CD8-positive, alpha-beta memory T cell (primary cell): ENCODE data around the gene STAT5A. TPM values are rescaled to one million over a fixed set of nuclear protein-coding genes. Genes with fewer than 3 reads are reported as not detected.
"Not testable (repeated sequence)": the region's sequence is repeated elsewhere in the genome, so short reads cannot be mapped to it uniquely, and the experiment has no call there.

Experiments used
- CTCF ChIA-PET: fragments of 350-600 bp; sonication (Branson Sonifier 250); formaldehyde crosslinking; loops from one replicate; lab custom pipeline; 2021; ENCODE audit warnings: antibody characterized with exemption; lab: Charles Lee
- POLR2A ChIA-PET: fragments of 350-600 bp; sonication (Branson Sonifier 250); formaldehyde crosslinking; loops from one replicate; lab custom pipeline; 2021; ENCODE audit warnings: antibody characterized with exemption; lab: Charles Lee
- DNase-seq, 5 donors: peaks; one replicate each; pipeline versions ENCODE4 v3.0.0 to v3.0.0-alpha.2; 2020 to 2022; ENCODE audit warnings: mixed read lengths in 1 of 5
- H3K27ac ChIP-seq: one replicate; pipeline ENCODE4 v1.7.0; 2013; ENCODE audit warnings: low read depth, mild to moderate bottlenecking, low read length, moderate library complexity
- H3K27me3 ChIP-seq: 2 replicates; pipeline ENCODE4 v1.7.0; 2013; ENCODE audit warnings: low read length, mild to moderate bottlenecking; ENCODE audit not compliant: insufficient read depth, poor library complexity, severe bottlenecking
- H3K36me3 ChIP-seq: 2 replicates; pipeline ENCODE4 v1.7.0; 2013; ENCODE audit warnings: mild to moderate bottlenecking, low read length, moderate library complexity; ENCODE audit not compliant: insufficient read depth
- H3K4me1 ChIP-seq: 2 replicates; pipeline ENCODE4 v1.7.0; 2013; ENCODE audit warnings: mild to moderate bottlenecking, low read length, moderate library complexity; ENCODE audit not compliant: insufficient read depth
- H3K4me3 ChIP-seq: 2 replicates; pipeline ENCODE4 v1.7.0; 2013; ENCODE audit warnings: mild to moderate bottlenecking, low read length
- H3K9me3 ChIP-seq: 2 replicates; pipeline ENCODE4 v1.7.0; 2013; ENCODE audit warnings: mild to moderate bottlenecking, low read length
- H3K27ac Mint-ChIP-seq, 8 donors: one replicate each; pipeline ENCODE4 v1.8.0; 2020 to 2021; ENCODE audit warnings: mixed read lengths in 8 of 8, mild to moderate bottlenecking in 6 of 8, inconsistent platforms in 3 of 8, moderate library complexity in 3 of 8
- H3K27me3 Mint-ChIP-seq, 2 donors: one replicate each; pipeline ENCODE4 v1.8.0; 2020 to 2021; ENCODE audit warnings: mixed read lengths in 2 of 2, mild to moderate bottlenecking in 1 of 2, moderate library complexity in 1 of 2
- H3K36me3 Mint-ChIP-seq, 3 donors: one replicate each; pipeline ENCODE4 v1.8.0; 2020 to 2021; ENCODE audit warnings: mixed read lengths in 3 of 3, inconsistent platforms in 1 of 3, mild to moderate bottlenecking in 1 of 3
- H3K4me1 Mint-ChIP-seq, 3 donors: one replicate each; pipeline ENCODE4 v1.8.0; 2020 to 2021; ENCODE audit warnings: mixed read lengths in 3 of 3, inconsistent platforms in 1 of 3, mild to moderate bottlenecking in 1 of 3
- H3K4me3 Mint-ChIP-seq, 7 donors: one replicate each; pipeline ENCODE4 v1.8.0; 2020 to 2021; ENCODE audit warnings: mixed read lengths in 7 of 7, mild to moderate bottlenecking in 6 of 7, moderate library complexity in 4 of 7, inconsistent platforms in 2 of 7
- H3K9me3 Mint-ChIP-seq, 5 donors: one replicate each; pipeline ENCODE4 v1.8.0; 2020 to 2022; ENCODE audit warnings: mixed read lengths in 5 of 5, mild to moderate bottlenecking in 3 of 5, moderate library complexity in 2 of 5, inconsistent platforms in 1 of 5
- polyA plus RNA-seq: library from polyadenylated mRNA; unstranded; fragments of 300-500 nt; fragmentation: Illumina TruSeq; gene quantifications from one replicate; pipeline ENCODE4 v1.2.3, GENCODE V29; 2021
- total RNA-seq, 2 experiments: library from RNA; stranded (reverse); gene quantifications; one replicate each; pipeline ENCODE4 v1.2.3, GENCODE V29; 2021

The STAT5A gene
- total and polyA plus RNA-seq, 3 experiments from 2014 or later, result 90.3 to 263 (median 259) TPM

DNA sequence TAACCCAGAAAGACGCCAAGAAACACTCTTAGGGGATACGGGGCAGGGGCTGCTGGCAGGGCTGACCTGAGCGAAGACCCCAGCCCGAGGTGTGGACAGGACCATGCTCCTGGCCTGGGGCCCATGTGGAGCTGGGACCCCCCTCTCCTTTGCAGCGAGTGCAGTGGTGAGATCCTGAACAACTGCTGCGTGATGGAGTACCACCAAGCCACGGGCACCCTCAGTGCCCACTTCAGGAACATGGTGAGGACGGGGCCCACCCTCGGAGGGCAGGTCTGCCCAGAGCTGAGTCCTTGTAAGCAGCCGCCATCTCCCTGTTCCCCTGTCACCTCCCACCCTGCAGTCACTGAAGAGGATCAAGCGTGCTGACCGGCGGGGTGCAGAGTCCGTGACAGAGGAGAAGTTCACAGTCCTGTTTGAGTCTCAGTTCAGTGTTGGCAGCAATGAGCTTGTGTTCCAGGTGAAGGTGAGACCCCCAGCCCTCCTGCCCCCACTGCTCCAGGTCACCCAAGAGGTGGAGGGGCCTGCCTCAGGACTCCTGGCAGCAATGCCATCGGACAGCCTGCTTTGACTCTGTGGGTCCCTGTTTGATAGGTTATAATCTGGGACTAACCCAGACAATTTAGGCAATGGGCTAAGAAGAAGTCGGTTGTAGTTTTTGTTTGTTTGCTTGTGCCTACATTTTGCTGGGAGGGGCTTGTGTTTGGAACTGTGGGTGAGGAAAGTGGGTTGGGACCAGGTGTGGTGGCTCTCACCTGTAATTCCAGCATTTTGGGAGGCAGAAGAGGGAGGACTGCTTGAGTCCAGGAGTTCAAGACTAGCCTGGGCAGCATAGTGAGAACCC is 16.1 kb downstream of the STAT5A start:
- DNase-seq, result no peak
- H3K4me3 ChIP-seq, result no peak overlapping the region
- POLR2A ChIA-PET, result interaction anchor here (0.5 kb wide), 1 partner anchor 19 kb away, joined by 4 read pairs; no protein-coding TSS in a partner anchor
- H3K9me3 Mint-ChIP-seq, result no peaks in the 10 kb centered on the region
- no peaks in the 10 kb centered on the region for H3K27me3 ChIP-seq
- H3K27ac ChIP-seq, result no peak overlapping the region
- H3K27me3 Mint-ChIP-seq, result no peaks in the 10 kb centered on the region
- H3K27ac Mint-ChIP-seq, result peak overlapping the region in 3 of 8 donors; percentile 12 to 57 (median 43)
- H3K36me3 Mint-ChIP-seq, result peaks cover 2 to 87% (median 20%) of the 10 kb centered on the region in 3 donors
- H3K36me3 ChIP-seq, result peaks cover 36% of the 10 kb centered on the region
- H3K4me1 ChIP-seq, result peaks cover 5% of the 10 kb centered on the region
- no peak overlapping the region for H3K4me3 Mint-ChIP-seq
- H3K9me3 ChIP-seq, result no peaks in the 10 kb centered on the region
- peaks cover 0 to 6% (median 0%) of the 10 kb centered on the region in 3 donors for H3K4me1 Mint-ChIP-seq
- CTCF ChIA-PET, result interaction anchor here (1.0 to 3.5 kb wide), 3 partner anchors 82 to 108 kb away, joined by 3 to 12 read pairs (median 3); no protein-coding TSS in a partner anchor

DNA sequence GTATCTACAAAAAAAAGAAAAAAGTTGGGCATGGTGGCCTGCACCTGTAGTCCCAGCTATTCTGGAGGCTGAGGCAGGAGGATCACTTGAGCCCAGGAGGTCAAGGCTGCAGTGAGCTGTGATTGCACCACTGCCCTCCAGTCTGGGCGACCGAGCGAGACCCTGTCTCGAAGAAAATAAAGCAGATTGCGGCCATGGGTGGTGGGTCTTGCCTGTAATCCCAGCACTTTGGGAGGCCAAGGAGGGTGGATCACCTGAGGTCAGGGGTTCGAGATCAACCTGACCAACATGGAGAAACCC is 16.7 kb downstream of the STAT5A start:
- H3K4me3 ChIP-seq, H3K4me3 Mint-ChIP-seq, H3K27me3 Mint-ChIP-seq, H3K27ac ChIP-seq, H3K27me3 ChIP-seq, H3K9me3 Mint-ChIP-seq, H3K27ac Mint-ChIP-seq, DNase-seq, POLR2A ChIA-PET, H3K9me3 ChIP-seq, H3K4me1 ChIP-seq, H3K4me1 Mint-ChIP-seq: not testable (repeated sequence)
- H3K36me3 ChIP-seq, result peaks cover 41% of the 10 kb centered on the region
- peaks cover 2 to 90% (median 20%) of the 10 kb centered on the region in 3 donors for H3K36me3 Mint-ChIP-seq
- CTCF ChIA-PET, result interaction anchor here (1.1 kb wide), 1 partner anchor 83 kb away, joined by 3 read pairs; no protein-coding TSS in a partner anchor

DNA sequence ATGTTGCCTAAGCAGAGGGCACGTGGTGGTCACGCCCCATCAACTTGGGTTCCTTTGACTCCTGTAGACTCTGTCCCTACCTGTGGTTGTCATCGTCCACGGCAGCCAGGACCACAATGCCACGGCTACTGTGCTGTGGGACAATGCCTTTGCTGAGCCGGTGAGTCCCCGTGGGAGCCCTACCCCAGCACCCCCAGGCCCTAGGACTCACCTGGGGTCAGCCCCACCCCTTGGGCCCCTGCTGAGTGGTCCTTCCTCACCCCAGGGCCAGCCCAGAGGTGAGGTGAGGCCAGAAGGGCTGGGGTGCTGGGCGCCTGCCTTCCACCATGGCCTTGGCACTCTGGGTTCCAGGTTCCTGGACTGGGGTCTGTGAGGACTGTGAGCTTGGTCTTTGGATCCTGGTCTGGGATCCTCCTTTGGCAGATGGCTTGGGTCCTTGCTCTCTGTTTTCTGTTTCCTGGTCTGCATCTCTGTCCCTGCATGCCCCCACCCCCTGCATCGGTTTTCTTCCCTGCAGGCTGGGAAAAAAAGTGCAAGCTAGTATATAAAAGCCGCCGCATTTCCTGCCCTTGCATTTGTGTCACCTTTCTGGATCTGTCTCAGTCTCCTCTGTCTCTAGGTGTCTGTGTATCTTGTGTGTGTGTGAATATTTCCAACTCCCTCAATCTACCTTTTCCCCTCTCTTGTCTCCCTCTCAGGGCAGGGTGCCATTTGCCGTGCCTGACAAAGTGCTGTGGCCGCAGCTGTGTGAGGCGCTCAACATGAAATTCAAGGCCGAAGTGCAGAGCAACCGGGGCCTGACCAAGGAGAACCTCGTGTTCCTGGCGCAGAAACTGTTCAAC is 17.5 kb downstream of the STAT5A start:
- Histone ChIP-seq H3K36me3 (peaks cover 48% of the 10 kb centered on the region), H3K27me3 (no peaks in the 10 kb centered on the region), H3K27ac (no peak overlapping the region), H3K4me1 (peaks cover 5% of the 10 kb centered on the region), H3K9me3 (no peaks in the 10 kb centered on the region), H3K4me3 (no peak overlapping the region)
- peak overlapping the region in 4 of 8 donors; percentile 31 to 78 (median 55) for H3K27ac Mint-ChIP-seq
- peaks cover 1 to 8% (median 2%) of the 10 kb centered on the region in 3 donors for H3K4me1 Mint-ChIP-seq
- no peaks in the 10 kb centered on the region for H3K9me3 Mint-ChIP-seq
- no peaks in the 10 kb centered on the region for H3K27me3 Mint-ChIP-seq
- CTCF ChIA-PET, result interaction anchor here (0.7 kb wide), 1 partner anchor 12 kb away, joined by 3 read pairs; no protein-coding TSS in a partner anchor
- H3K4me3 Mint-ChIP-seq, result no peak overlapping the region
- H3K36me3 Mint-ChIP-seq, result peaks cover 2 to 94% (median 20%) of the 10 kb centered on the region in 3 donors
- peak in 1 of 5 donors; percentile 28 for DNase-seq
- POLR2A ChIA-PET, result no interaction called here

DNA sequence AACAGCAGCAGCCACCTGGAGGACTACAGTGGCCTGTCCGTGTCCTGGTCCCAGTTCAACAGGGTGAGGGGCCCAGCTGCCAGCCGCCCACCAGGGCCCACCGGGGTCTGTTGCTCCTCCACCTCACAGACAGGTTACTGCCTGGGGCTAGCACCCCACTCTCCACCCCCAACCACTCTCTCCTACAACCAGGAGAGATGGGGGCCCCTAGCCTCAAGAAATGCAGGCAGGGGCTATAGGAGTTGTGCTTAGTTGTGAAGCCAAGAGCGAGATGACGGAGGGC is 18.0 kb downstream of the STAT5A start:
- peaks cover 43% of the 10 kb centered on the region for H3K36me3 ChIP-seq
- no peak overlapping the region for H3K4me3 ChIP-seq
- H3K4me1 ChIP-seq, result peaks cover 9% of the 10 kb centered on the region
- H3K9me3 ChIP-seq, result no peaks in the 10 kb centered on the region
- CTCF ChIA-PET, result no interaction called here
- Mint-ChIP-seq H3K9me3 (no peaks in the 10 kb centered on the region), H3K4me1 (peaks cover 7 to 11% (median 8%) of the 10 kb centered on the region in 3 donors), H3K4me3 (no peak overlapping the region), H3K27me3 (no peaks in the 10 kb centered on the region), H3K36me3 (peaks cover 2 to 94% (median 19%) of the 10 kb centered on the region in 3 donors), H3K27ac (peak overlapping the region in 2 of 8 donors; percentile 31 to 78)
- DNase-seq, result no peak
- POLR2A ChIA-PET, result no interaction called here
- no peak overlapping the region for H3K27ac ChIP-seq
- no peaks in the 10 kb centered on the region for H3K27me3 ChIP-seq

DNA sequence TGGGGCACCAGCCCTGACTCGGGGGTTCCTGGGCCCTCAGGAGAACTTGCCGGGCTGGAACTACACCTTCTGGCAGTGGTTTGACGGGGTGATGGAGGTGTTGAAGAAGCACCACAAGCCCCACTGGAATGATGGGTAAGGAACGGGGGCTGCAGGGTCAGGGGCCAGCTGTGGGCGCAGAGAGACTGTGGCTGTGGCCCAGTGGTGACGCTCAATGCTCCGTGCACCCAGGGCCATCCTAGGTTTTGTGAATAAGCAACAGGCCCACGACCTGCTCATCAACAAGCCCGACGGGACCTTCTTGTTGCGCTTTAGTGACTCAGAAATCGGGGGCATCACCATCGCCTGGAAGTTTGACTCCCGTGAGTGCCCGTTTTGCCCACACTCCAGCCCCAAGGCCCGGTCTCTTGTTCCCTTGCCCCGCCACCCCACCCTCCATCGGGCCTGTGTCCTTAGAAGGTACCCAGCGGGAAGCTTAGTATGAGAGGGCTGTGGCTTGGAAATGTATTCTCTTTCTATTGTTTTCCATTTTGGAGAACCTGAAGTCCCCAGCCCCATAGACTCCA is 19.1 kb downstream of the STAT5A start:
- no peak for DNase-seq
- peaks cover 20% of the 10 kb centered on the region for H3K4me1 ChIP-seq
- no peaks in the 10 kb centered on the region for H3K27me3 ChIP-seq
- Mint-ChIP-seq H3K27ac (peak overlapping the region in 2 of 8 donors; percentile 29 to 68), H3K9me3 (no peaks in the 10 kb centered on the region), H3K4me3 (no peak overlapping the region), H3K36me3 (peaks cover 2 to 87% (median 14%) of the 10 kb centered on the region in 3 donors), H3K4me1 (peaks cover 16 to 19% (median 17%) of the 10 kb centered on the region in 3 donors), H3K27me3 (no peaks in the 10 kb centered on the region)
- ChIA-PET CTCF (interaction anchor here (20.8 kb wide), 1 partner anchor 97 kb away, joined by 373 read pairs; no protein-coding TSS in a partner anchor), POLR2A (interaction anchor here (1.0 kb wide), 1 partner anchor 241 kb away, joined by 3 read pairs; no protein-coding TSS in a partner anchor)
- H3K4me3 ChIP-seq, result no peak overlapping the region
- peaks cover 32% of the 10 kb centered on the region for H3K36me3 ChIP-seq
- H3K27ac ChIP-seq, result no peak overlapping the region
- H3K9me3 ChIP-seq, result no peaks in the 10 kb centered on the region

DNA sequence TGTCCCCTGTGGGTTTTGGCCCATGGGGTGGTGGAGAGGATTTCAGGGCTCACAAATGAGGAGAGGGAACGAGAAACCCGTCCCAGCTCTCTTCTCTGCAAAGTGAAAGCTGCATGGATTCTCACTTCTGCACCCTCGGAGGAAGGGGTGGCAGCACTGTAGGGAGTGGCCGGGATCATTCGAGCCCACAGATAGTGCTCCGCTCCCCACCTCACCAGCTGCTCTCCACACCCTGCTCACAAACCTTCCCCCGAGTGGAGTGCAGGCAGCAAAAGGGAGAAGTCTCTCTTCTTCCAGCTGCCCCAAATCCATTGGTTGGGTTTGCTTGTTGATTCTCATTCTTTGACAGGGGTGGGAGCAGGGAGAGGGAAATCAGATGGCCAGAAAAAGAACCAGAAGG is 20.1 kb downstream of the STAT5A start:
- H3K4me1 Mint-ChIP-seq, result peaks cover 21 to 29% (median 24%) of the 10 kb centered on the region in 3 donors
- Histone ChIP-seq H3K27ac (no peak overlapping the region), H3K4me1 (peaks cover 28% of the 10 kb centered on the region), H3K9me3 (no peaks in the 10 kb centered on the region), H3K4me3 (no peak overlapping the region), H3K36me3 (peaks cover 30% of the 10 kb centered on the region), H3K27me3 (no peaks in the 10 kb centered on the region)
- no peaks in the 10 kb centered on the region for H3K27me3 Mint-ChIP-seq
- POLR2A ChIA-PET, result interaction anchor here (1.0 kb wide), 1 partner anchor 240 kb away, joined by 3 read pairs; no protein-coding TSS in a partner anchor
- DNase-seq, result no peak
- no peaks in the 10 kb centered on the region for H3K9me3 Mint-ChIP-seq
- peaks cover 0 to 79% (median 12%) of the 10 kb centered on the region in 3 donors for H3K36me3 Mint-ChIP-seq
- peak overlapping the region in 2 of 8 donors; percentile 38 to 92 for H3K27ac Mint-ChIP-seq
- CTCF ChIA-PET, result interaction anchor here (1.2 to 20.8 kb wide), 3 partner anchors 13 to 96 kb away, joined by 3 to 373 read pairs (median 7); no protein-coding TSS in a partner anchor
- no peak overlapping the region for H3K4me3 Mint-ChIP-seq

DNA sequence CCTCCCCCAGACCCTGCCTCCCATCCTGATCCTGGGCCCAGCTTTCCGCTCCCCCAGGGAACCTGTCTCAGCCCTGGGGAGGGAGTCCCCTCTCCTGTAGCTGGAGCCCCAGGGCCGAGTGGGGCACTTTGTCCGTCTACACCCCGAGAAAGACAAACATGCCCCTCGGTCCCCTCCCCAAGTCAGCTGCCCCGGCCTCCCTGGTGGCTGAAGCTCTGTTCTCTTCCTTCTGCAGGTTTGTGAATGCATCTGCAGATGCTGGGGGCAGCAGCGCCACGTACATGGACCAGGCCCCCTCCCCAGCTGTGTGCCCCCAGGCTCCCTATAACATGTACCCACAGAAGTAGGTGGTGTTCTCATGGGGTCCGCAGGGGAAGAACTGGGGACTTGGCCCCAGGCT is 20.8 kb downstream of the STAT5A start:
- H3K9me3 Mint-ChIP-seq, result no peaks in the 10 kb centered on the region
- Histone ChIP-seq H3K4me3 (no peak overlapping the region), H3K4me1 (peaks cover 35% of the 10 kb centered on the region), H3K27me3 (no peaks in the 10 kb centered on the region), H3K9me3 (no peaks in the 10 kb centered on the region), H3K27ac (no peak overlapping the region), H3K36me3 (peaks cover 30% of the 10 kb centered on the region)
- no peaks in the 10 kb centered on the region for H3K27me3 Mint-ChIP-seq
- no peak for DNase-seq
- peak overlapping the region in 4 of 8 donors; percentile 21 to 74 (median 66) for H3K27ac Mint-ChIP-seq
- peaks cover 28 to 36% (median 31%) of the 10 kb centered on the region in 3 donors for H3K4me1 Mint-ChIP-seq
- no peak overlapping the region for H3K4me3 Mint-ChIP-seq
- POLR2A ChIA-PET, result no interaction called here
- peaks cover 0 to 79% (median 8%) of the 10 kb centered on the region in 3 donors for H3K36me3 Mint-ChIP-seq
- CTCF ChIA-PET, result interaction anchor here (0.6 to 20.8 kb wide), 7 partner anchors 8 to 377 kb away, joined by 3 to 373 read pairs (median 3); partner anchors contain the start of gene NKIRAS2
